Adrenal gland (tissue), 12 donors: ENCODE measurements around the gene CNTN5. TPM values are rescaled to one million over a fixed set of nuclear protein-coding genes. Genes with fewer than 3 reads are reported as not detected.

Experiments used
- DNase-seq, 7 donors: peaks; one replicate each; pipeline ENCODE4 v3.0.0-alpha.2; 2019 to 2020
- H3K27ac ChIP-seq, 5 donors: fragments of 200-600 bp; sonication (generic) in 4 of 5; 1 replicate in 3 of 5; 2 replicates in 2 of 5; pipeline versions ENCODE4 v1.5.1 to v1.8.0; 2016 to 2020; ENCODE audit warnings: mild to moderate bottlenecking in 1 of 5
- H3K27me3 ChIP-seq: fragments of 200-600 bp; 2 replicates; pipeline ENCODE4 v1.8.0; 2021
- H3K36me3 ChIP-seq, 2 donors: fragments of 200-600 bp; replicated peaks in 1 of 2; 1 replicate in 1 of 2; 2 replicates in 1 of 2; pipeline versions ENCODE4 v1.5.1 to v1.8.0; 2018 to 2022
- H3K4me1 ChIP-seq, 2 donors: fragments of 200-600 bp; replicated peaks in 1 of 2; 1 replicate in 1 of 2; 2 replicates in 1 of 2; pipeline versions ENCODE4 v1.5.1 to v1.8.0; 2018 to 2021
- H3K4me3 ChIP-seq, 4 donors: fragments of 200-600 bp; sonication (generic) in 3 of 4; one replicate each; pipeline ENCODE4 v1.5.1; 2016 to 2018
- H3K9me3 ChIP-seq, 3 donors: fragments of 200-600 bp; sonication (generic) in 1 of 3; replicated peaks in 1 of 3; 1 replicate in 2 of 3; 2 replicates in 1 of 3; pipeline versions ENCODE4 v1.5.1 to v1.8.0; 2016 to 2021
- POLR2A ChIP-seq, 2 donors: fragments of 450-650 bp; IDR thresholded peaks; one replicate each; pipeline ENCODE4 v1.6.1; 2017; ENCODE audit warnings: antibody characterized with exemption in 2 of 2, mild to moderate bottlenecking in 2 of 2, moderate library complexity in 1 of 2
- WGBS, 4 donors: extraction: QIAGEN DNeasy Blood & Tissue Kit in 2 of 4; methylation state at CpG; one replicate each; pipeline versions ENCODE4 v1.1.5 to v1.1.7; 2013 to 2017; 5-methylcytosine and 5-hydroxymethylcytosine counted together
- intact Hi-C, 2 donors: fragments of 100-400 bp; cut with DNase I; formaldehyde crosslinking; loops; one replicate each; pipeline versions ENCODE4 v1.14.1 to v1.15.0; 2022 to 2023
- polyA plus RNA-seq, 3 donors: library from polyadenylated mRNA; stranded (reverse); fragments of 200-250 nt in 2 of 3; fragments of 350-450 nt in 1 of 3; fragmentation: Illumina TruSeq in 1 of 3; extraction: RNeasy Lipid Tissue Mini Kit (QIAGEN cat#74804) in 1 of 3; gene quantifications; one replicate each; pipeline ENCODE4 v1.2.3, GENCODE V29; 2013 to 2014
- total RNA-seq, 9 donors: library from RNA; depleted of rRNA in 4 of 9; stranded (reverse); fragments of >200 nt in 4 of 9; fragments of 120-200 nt in 1 of 9; fragmentation: NEBNext Ultra II Directional in 1 of 9; extraction: Animal tissue kit (Norgen Biotek cat#: 25700) in 1 of 9; gene quantifications; one replicate each; pipeline versions ENCODE4 v1.1.0 to v1.2.4, GENCODE V29; 2013 to 2023
- TF ChIP-seq, protein P1 (sequence below), 6 experiments: fragments of 450-650 bp in 4 of 6; fragments of 200-600 bp in 2 of 6; sonication (generic) in 1 of 6; IDR thresholded peaks; 1 replicate in 5 of 6; 2 replicates in 1 of 6; pipeline versions ENCODE4 v1.5.1 to v1.8.0; 2016 to 2021; ENCODE audit warnings: antibody characterized with exemption in 6 of 6, mild to moderate bottlenecking in 2 of 6, moderate library complexity in 1 of 6
- donor health status: healthy with polysubstance abuse.
- donor health status: Bipolar disorder and iron deficiency.
- donor health status: DM: yes; HTN: yes; CAD: no.
- donor health status: DM: no; HTN: no; CAD: no.
- donor health status: DM: no; HTN: no; CAD: no.
- donor health status: DM: yes; HTN: yes; CAD: no.

Gene CNTN5
- total and polyA plus RNA-seq, 12 donors, result 0.07 to 107 (median 0.30) TPM; not detected in 8

DNA sequence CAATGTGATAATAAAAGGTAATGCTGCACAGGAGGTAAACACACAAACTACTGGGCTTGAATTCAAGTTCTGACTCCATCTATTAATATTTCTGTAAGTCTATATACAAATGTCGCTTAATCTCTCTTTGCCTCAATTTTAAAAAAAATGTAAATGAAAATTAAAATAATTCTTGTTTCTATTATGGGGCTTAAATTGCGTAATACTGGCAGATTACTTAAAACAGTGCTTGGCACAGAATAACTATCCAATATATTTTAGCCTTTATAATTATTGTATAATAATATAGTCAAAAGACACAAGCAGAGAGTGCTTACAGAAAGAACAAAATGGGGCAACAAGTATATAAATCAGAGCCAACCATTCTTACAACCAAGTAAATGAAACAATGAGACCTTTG lies 489.1 kb downstream of the CNTN5 start:
- Histone ChIP-seq H3K27me3 (no peaks in the 10 kb centered on the region), H3K36me3 (no peaks in the 10 kb centered on the region), H3K9me3 (no peaks in the 10 kb centered on the region), H3K4me3 (no peak overlapping the region), H3K27ac (no peak overlapping the region), H3K4me1 (no peaks in the 10 kb centered on the region)
- DNase-seq, result no peak
- 85 to 93% (median 91%) methylated on average over 2 of the region's 2 CpGs for WGBS, 4 donors
- no peak for TF ChIP-seq POLR2A (IDR thresholded peaks at IDR 0.05)
- TF ChIP-seq, protein P1, sequence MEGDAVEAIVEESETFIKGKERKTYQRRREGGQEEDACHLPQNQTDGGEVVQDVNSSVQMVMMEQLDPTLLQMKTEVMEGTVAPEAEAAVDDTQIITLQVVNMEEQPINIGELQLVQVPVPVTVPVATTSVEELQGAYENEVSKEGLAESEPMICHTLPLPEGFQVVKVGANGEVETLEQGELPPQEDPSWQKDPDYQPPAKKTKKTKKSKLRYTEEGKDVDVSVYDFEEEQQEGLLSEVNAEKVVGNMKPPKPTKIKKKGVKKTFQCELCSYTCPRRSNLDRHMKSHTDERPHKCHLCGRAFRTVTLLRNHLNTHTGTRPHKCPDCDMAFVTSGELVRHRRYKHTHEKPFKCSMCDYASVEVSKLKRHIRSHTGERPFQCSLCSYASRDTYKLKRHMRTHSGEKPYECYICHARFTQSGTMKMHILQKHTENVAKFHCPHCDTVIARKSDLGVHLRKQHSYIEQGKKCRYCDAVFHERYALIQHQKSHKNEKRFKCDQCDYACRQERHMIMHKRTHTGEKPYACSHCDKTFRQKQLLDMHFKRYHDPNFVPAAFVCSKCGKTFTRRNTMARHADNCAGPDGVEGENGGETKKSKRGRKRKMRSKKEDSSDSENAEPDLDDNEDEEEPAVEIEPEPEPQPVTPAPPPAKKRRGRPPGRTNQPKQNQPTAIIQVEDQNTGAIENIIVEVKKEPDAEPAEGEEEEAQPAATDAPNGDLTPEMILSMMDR (IDR thresholded peaks at IDR 0.05), result no peak
- intact Hi-C loops, result no loop called here

GRCh38 chr11:99513368-99513767 lies 492.6 kb downstream of the CNTN5 start:
- Histone ChIP-seq H3K36me3 (no peaks in the 10 kb centered on the region), H3K27me3 (no peaks in the 10 kb centered on the region), H3K4me1 (no peaks in the 10 kb centered on the region), H3K9me3 (no peaks in the 10 kb centered on the region), H3K27ac (no peak overlapping the region), H3K4me3 (no peak overlapping the region)
- no peak for TF ChIP-seq POLR2A (IDR thresholded peaks at IDR 0.05)
- TF ChIP-seq, protein P1 (IDR thresholded peaks at IDR 0.05), result no peak
- 79 to 89% (median 86%) methylated on average over 2 of the region's 2 CpGs for WGBS, 4 donors
- DNase-seq, result no peak
- intact Hi-C loops, result no loop called here

DNA sequence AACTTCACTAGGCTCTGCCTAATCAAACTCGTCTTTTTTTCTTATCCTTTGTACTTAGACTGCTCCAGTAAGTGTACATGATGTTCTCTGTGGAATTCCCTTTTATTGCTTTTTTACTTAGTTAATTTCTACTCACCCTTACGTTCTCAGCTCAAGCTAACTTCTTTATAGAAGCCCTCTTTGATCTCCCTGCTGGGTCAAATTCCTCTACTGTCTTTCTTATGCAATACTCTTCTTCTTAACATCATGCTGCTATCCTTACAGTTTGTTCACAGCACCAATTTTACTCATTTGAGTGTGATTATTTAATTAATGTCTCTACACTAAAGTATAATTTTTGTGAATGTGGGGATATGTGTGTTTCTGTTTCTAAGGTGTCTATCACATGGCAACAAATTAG lies 498.3 kb downstream of the CNTN5 start:
- no peaks in the 10 kb centered on the region for H3K36me3 ChIP-seq
- DNase-seq, result no peak
- no peaks in the 10 kb centered on the region for H3K9me3 ChIP-seq
- TF ChIP-seq, protein P1 (IDR thresholded peaks at IDR 0.05), result no peak
- no peak for TF ChIP-seq POLR2A (IDR thresholded peaks at IDR 0.05)
- H3K4me1 ChIP-seq, result no peaks in the 10 kb centered on the region
- no peaks in the 10 kb centered on the region for H3K27me3 ChIP-seq
- H3K27ac ChIP-seq, result no peak overlapping the region
- intact Hi-C loops, result no loop called here
- H3K4me3 ChIP-seq, result no peak overlapping the region
- 60 to 69% (median 66%) methylated on average over 2 of the region's 2 CpGs for WGBS, 4 donors

GRCh38 chr11:99522467-99523173 lies 501.9 kb downstream of the CNTN5 start:
- no peaks in the 10 kb centered on the region for H3K27me3 ChIP-seq

GRCh38 chr11:99531468-99531867 lies 510.7 kb downstream of the CNTN5 start:
- no peaks in the 10 kb centered on the region for H3K4me1 ChIP-seq
- intact Hi-C loops, result no loop called here
- no peak overlapping the region for H3K27ac ChIP-seq
- H3K27me3 ChIP-seq, result no peaks in the 10 kb centered on the region
- H3K4me3 ChIP-seq, result no peak overlapping the region
- TF ChIP-seq POLR2A (IDR thresholded peaks at IDR 0.05), result no peak
- TF ChIP-seq, protein P1 (IDR thresholded peaks at IDR 0.05), result no peak
- H3K9me3 ChIP-seq, result no peaks in the 10 kb centered on the region
- DNase-seq, result no peak
- H3K36me3 ChIP-seq, result no peaks in the 10 kb centered on the region
- 89 to 91% (median 90%) methylated on average over 9 to 13 of the region's 13 CpGs for WGBS, 4 donors

More at GRCh38 chr11:99522467-99523173, 501.9 kb downstream of the CNTN5 start:
- H3K4me1 ChIP-seq, result no peaks in the 10 kb centered on the region
- TF ChIP-seq POLR2A (IDR thresholded peaks at IDR 0.05), result no peak
- 77 to 83% (median 80%) methylated on average over 5 of the region's 5 CpGs for WGBS, 4 donors
- no peak overlapping the region for H3K4me3 ChIP-seq
- no peak for DNase-seq
- no peak overlapping the region for H3K27ac ChIP-seq
- H3K36me3 ChIP-seq, result no peaks in the 10 kb centered on the region
- intact Hi-C loops, result no loop called here
- no peaks in the 10 kb centered on the region for H3K9me3 ChIP-seq
